ENCODE measurements around the gene SCG2. TPM values are rescaled to one million over a fixed set of nuclear protein-coding genes. Genes with fewer than 3 reads are reported as not detected.

The SCG2 gene
- polyA plus RNA-seq, 1 donor from 2014 or later: 37.3 TPM

- Histone ChIP-seq H3K27ac (ENCODE audit: low read length) (no peak overlapping the region), H2AFZ (ENCODE audit: low read depth, low read length) (no peak overlapping the region), H3K27me3 (ENCODE audit: insufficient read depth, low read depth, low read length) (no peaks in the 10 kb centered on the region), H4K20me1 (ENCODE audit: insufficient read depth) (no peaks in the 10 kb centered on the region), H3K9ac (ENCODE audit: low read length) (no peak overlapping the region), H3K4me3 (ENCODE audit: low read length) (no peak overlapping the region), H3K4me2 (ENCODE audit: low read length) (no peak overlapping the region), H3K9me2 (ENCODE audit: insufficient read depth, low read length) (no peaks in the 10 kb centered on the region), H3K36me3 (ENCODE audit: insufficient read depth, low read length) (no peaks in the 10 kb centered on the region), H3K9me3 (ENCODE audit: low read length) (no peaks in the 10 kb centered on the region), H3K79me2 (replicated peaks; ENCODE audit: insufficient read depth, low read length) (no peaks in the 10 kb centered on the region), H3F3A (ENCODE audit: insufficient read depth, low read length, poor library complexity, severe bottlenecking) (no peaks in the 10 kb centered on the region)
- TF ChIP-seq RAD21 (conservative IDR thresholded peaks at IDR 0.05): no peak
- no peak for TF ChIP-seq EP300 (conservative IDR thresholded peaks at IDR 0.05; ENCODE audit: poor library complexity, severe bottlenecking)
- no peak for TF ChIP-seq TAF1 (IDR thresholded peaks at IDR 0.05; ENCODE audit: low read depth)
- TF ChIP-seq POLR2AphosphoS5 (IDR thresholded peaks at IDR 0.05): no peak
- no peak for TF ChIP-seq MXI1 (conservative IDR thresholded peaks at IDR 0.05; ENCODE audit: poor library complexity, severe bottlenecking)
- TF ChIP-seq SMC3 (conservative IDR thresholded peaks at IDR 0.05; ENCODE audit: poor library complexity): no peak
- no peak for TF ChIP-seq CTCF (IDR thresholded peaks at IDR 0.05; ENCODE audit: poor library complexity, severe bottlenecking)
- TF ChIP-seq REST (IDR thresholded peaks at IDR 0.05; ENCODE audit: borderline replicate concordance): no peak
- no peak for TF ChIP-seq EZH2 (IDR thresholded peaks at IDR 0.05; ENCODE audit: borderline replicate concordance, insufficient read depth, low read length, poor library complexity, severe bottlenecking)
These were observed 6.0 kb downstream of the SCG2 start for GRCh38 chr2:223596208-223596607.

GRCh38 chr2:223594831-223595230, 7.3 kb downstream of the SCG2 start:
- H3F3A ChIP-seq (ENCODE audit: insufficient read depth, low read length, poor library complexity, severe bottlenecking): no peaks in the 10 kb centered on the region
- H3K4me2 ChIP-seq (ENCODE audit: low read length): no peak overlapping the region
- H3K9me2 ChIP-seq (ENCODE audit: insufficient read depth, low read length): no peaks in the 10 kb centered on the region
- H3K27ac ChIP-seq (ENCODE audit: low read length): no peak overlapping the region
- H3K4me3 ChIP-seq (ENCODE audit: low read length): no peak overlapping the region
- no peaks in the 10 kb centered on the region for H3K36me3 ChIP-seq (ENCODE audit: insufficient read depth, low read length)
- no peak overlapping the region for H3K9ac ChIP-seq (ENCODE audit: low read length)
- no peaks in the 10 kb centered on the region for H3K79me2 ChIP-seq (replicated peaks; ENCODE audit: insufficient read depth, low read length)
- H2AFZ ChIP-seq (ENCODE audit: low read depth, low read length): no peak overlapping the region
- H3K27me3 ChIP-seq (ENCODE audit: insufficient read depth, low read depth, low read length): no peaks in the 10 kb centered on the region
- no peaks in the 10 kb centered on the region for H4K20me1 ChIP-seq (ENCODE audit: insufficient read depth)
- no peaks in the 10 kb centered on the region for H3K9me3 ChIP-seq (ENCODE audit: low read length)
- TF ChIP-seq REST (IDR thresholded peaks at IDR 0.05; ENCODE audit: borderline replicate concordance): no peak
- TF ChIP-seq TAF1 (IDR thresholded peaks at IDR 0.05; ENCODE audit: low read depth): no peak
- TF ChIP-seq EZH2 (IDR thresholded peaks at IDR 0.05; ENCODE audit: borderline replicate concordance, insufficient read depth, low read length, poor library complexity, severe bottlenecking): no peak
- TF ChIP-seq RAD21 (conservative IDR thresholded peaks at IDR 0.05): no peak
- TF ChIP-seq SMC3 (conservative IDR thresholded peaks at IDR 0.05; ENCODE audit: poor library complexity): no peak
- no peak for TF ChIP-seq EP300 (conservative IDR thresholded peaks at IDR 0.05; ENCODE audit: poor library complexity, severe bottlenecking)
- no peak for TF ChIP-seq CTCF (IDR thresholded peaks at IDR 0.05; ENCODE audit: poor library complexity, severe bottlenecking)
- no peak for TF ChIP-seq POLR2AphosphoS5 (IDR thresholded peaks at IDR 0.05)
